GM12872 (cell line): ENCODE data around the gene RXYLT1.

ENCODE experiments used
- CTCF ChIP-seq: IDR thresholded peaks from 3 replicates; pipeline ENCODE4 v1.5.1; 2011; ENCODE audit warnings: low read depth, mild to moderate bottlenecking, low read length, moderate library complexity; ENCODE audit not compliant: insufficient read depth

RXYLT1 gene

GRCh38 chr12:63841571-63841970 lies 61.9 kb downstream of the RXYLT1 start:
- no peak for TF ChIP-seq CTCF

GRCh38 chr12:63843254-63843720 lies 63.6 kb downstream of the RXYLT1 start:
- no peak for TF ChIP-seq CTCF

- peak; percentile 88 for TF ChIP-seq CTCF
Measured at GRCh38 chr12:63843721-63844390, 64.1 kb downstream of the RXYLT1 start.

GRCh38 chr12:63844391-63845341 lies 65.0 kb downstream of the RXYLT1 start, which contains the start of gene SRGAP1:
Gene SRGAP1 (plus strand): TSS chr12:63844700. CDS start chr12:63844817, 117 bp downstream.
- TF ChIP-seq CTCF = no peak

- TF ChIP-seq CTCF = no peak
Measured at GRCh38 chr12:63845726-63846125, 66.0 kb downstream of the RXYLT1 start.

GRCh38 chr12:63846238-63846967 lies 66.7 kb downstream of the RXYLT1 start:
- no peak for TF ChIP-seq CTCF

- TF ChIP-seq CTCF = no peak
Measured at GRCh38 chr12:63848450-63848849, 68.7 kb downstream of the RXYLT1 start.
